ENCODE data around the gene CA10.

Gene CA10

DNA sequence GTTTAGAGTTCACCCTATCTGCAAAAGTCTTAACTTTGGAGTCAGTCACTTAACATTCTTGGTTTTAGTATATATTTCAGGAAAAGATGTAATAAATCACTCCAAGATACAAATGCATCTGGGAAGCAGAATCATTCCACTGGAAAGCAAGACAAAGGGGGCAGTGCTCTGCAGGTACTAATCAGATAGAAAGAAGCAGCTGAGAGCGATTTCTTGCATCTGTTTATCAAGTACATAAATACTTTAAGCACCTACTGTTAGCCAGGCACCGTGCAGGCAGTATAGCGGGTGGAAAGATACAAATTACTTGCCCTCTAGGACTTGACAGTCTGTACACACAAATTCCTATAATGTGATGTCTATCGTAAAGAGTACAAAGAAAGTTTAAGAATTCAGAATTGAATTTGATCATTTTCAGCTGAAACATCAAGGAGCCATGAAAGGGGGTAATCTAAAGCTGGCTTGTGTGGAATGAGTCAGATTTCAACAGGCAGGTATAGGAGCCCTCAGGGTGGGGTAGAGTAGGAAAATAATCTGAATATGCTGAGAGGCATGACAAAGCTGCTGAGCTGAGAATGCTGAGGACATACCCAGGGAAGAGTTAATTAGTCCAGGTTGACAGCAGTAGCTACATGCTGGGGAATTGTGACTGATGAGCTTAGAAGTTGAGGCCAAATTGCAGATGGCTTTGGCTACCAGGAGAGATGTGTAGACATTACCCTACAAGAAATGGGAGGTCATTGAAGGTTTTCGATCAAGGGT lies 110.2 kb downstream of the CA10 start:
- DNase-seq (ENCODE audit: low read depth), result no peak

- no peak for DNase-seq (ENCODE audit: low read depth)
Measured at GRCh38 chr17:52047086-52047485, 111.4 kb downstream of the CA10 start.

GRCh38 chr17:52041123-52041617 lies 117.3 kb downstream of the CA10 start:
- DNase-seq (ENCODE audit: low read depth), result no peak

DNA sequence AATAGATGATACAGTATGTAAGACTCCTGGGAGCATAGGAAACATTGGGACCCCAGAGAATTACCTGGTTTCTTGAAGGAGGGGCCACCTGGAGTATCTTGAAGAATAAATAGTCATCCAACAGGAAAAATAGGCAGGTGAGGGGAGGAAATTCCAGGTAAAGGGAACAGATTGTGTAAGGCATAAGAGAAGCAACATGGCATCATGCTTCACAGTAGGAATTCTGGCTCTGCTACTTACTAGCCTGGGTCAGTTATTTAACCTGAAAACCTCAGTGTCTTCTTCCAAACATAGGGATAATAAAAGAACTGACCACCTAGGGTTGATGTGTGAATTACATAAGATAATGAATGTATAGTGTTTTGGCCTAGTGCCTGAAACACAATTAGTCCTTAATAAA lies 122.1 kb downstream of the CA10 start:
- no peak for DNase-seq (ENCODE audit: low read depth)

GRCh38 chr17:52035336-52035915 lies 123.1 kb downstream of the CA10 start:
- DNase-seq (ENCODE audit: low read depth), result no peak

GRCh38 chr17:52032454-52032853 lies 126.1 kb downstream of the CA10 start:
- DNase-seq (ENCODE audit: low read depth), result no peak

DNA sequence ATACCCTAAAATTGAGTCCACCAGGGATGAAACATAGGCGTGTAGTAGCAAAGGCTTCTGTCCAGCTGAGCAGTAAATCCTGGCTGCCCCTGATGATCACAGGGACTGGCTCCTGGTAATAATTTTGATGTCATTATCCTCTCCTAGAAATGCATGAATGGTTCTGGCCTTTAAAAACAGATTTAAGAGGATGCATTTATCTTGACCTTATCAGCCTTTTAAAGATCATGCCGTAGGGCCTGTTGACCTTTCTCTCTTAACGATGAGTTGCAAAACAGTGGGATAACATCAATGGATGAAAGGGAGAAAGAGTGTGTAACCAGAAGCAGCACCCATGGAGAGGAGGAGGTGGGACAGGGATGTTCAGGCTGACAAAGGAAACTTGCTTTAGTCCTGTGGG lies 128.5 kb downstream of the CA10 start:
- no peak for DNase-seq (ENCODE audit: low read depth)

DNA sequence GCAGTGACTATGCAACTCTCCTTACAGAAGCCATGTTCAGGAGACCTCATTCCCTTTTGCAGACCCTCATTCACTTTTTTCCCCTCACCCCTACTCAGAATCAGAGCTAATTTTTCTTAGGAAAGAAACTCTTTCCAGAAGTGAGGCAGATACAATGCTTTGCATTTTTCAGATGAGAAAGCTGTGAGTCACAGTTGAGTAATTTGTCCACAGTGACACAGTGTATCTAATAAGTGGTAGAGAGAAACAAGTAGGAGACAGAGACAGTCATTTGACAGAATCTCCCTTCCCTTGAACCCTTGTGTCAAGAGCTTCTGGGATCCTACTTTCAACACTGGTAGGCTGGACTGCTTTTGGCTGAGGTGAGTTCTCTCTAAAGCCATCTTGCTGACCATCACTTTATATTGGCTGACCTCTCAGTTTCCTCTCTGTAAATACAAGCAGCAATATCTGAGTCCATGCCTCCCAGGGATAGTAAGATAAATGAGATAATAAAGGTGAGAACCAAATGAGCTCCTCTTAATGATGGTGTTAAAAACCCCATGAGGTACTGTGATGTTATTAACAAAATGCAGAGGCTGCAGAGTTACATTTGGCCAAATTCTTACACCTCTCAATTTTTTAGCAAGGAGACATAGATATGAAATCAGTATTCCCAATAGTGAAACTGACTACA lies 130.8 kb downstream of the CA10 start:
- peak; percentile 43 for DNase-seq (ENCODE audit: low read depth)

GRCh38 chr17:52027081-52027480 lies 131.4 kb downstream of the CA10 start:
- DNase-seq (ENCODE audit: low read depth), result no peak

GRCh38 chr17:52026075-52026474 lies 132.4 kb downstream of the CA10 start:
- no peak for DNase-seq (ENCODE audit: low read depth)

DNA sequence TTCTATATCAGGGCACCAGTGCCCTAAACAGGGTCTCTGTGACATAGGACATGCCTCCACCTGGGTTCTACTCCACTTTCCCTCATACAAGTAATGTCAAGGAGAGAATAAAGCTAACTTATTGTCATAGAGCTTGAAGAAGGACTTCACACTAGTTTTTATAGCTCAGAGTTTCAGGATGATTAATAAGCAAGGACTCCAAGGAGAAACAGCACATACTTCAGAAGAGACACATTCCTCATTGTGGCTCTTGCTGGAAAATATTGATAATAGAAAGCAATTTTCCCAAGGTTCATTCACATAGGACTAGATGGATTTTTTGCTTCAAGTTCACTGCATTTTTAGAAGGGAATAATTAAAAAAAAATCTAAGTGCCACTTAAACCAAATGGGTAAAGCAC lies 133.3 kb downstream of the CA10 start:
- DNase-seq (ENCODE audit: low read depth), result no peak

GRCh38 chr17:52024300-52024870 lies 134.1 kb downstream of the CA10 start:
- no peak for DNase-seq (ENCODE audit: low read depth)

DNA sequence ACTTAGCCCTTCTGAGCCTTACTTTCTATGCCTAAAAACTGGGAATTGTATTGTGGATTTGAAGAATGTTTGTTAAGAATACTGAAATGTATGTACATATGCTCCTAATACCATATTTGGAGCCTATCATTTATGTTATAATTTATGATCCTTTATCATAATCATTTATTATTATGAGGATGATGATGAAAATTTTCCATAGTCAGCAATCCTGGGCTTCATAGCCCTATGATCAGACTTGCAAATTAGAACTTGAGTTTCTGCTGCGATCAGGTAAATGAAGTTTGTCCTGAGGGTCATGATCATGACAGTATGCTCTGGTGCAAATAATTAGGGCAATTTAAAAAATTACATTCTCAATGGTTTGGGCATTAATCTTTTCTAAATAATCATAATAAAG lies 147.4 kb downstream of the CA10 start:
- no peak for DNase-seq (ENCODE audit: low read depth)

- DNase-seq (ENCODE audit: low read depth), result no peak
Measured at GRCh38 chr17:51999654-52000053, 158.9 kb downstream of the CA10 start.

DNA sequence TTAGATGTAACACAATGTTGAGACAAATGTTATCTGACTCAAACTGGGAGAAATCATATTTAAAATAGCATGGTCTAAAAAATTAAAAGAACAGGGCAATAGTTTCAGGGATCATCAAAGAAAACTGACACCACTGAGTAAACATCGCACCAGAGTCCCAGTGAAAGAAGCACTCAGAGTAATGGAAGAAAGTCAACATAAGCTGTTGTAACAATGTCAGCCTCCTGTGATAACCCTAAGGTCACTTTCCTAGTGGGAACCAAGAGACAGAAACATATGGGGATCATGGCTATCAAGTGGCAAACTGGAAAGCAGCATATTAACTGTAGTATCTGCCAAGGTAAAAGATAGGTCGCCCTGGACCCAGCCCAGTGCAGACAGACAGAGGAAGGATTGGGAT lies 160.8 kb downstream of the CA10 start:
- no peak for DNase-seq (ENCODE audit: low read depth)

- no peak for DNase-seq (ENCODE audit: low read depth)
Measured at GRCh38 chr17:51995797-51996403, 162.6 kb downstream of the CA10 start.

DNA sequence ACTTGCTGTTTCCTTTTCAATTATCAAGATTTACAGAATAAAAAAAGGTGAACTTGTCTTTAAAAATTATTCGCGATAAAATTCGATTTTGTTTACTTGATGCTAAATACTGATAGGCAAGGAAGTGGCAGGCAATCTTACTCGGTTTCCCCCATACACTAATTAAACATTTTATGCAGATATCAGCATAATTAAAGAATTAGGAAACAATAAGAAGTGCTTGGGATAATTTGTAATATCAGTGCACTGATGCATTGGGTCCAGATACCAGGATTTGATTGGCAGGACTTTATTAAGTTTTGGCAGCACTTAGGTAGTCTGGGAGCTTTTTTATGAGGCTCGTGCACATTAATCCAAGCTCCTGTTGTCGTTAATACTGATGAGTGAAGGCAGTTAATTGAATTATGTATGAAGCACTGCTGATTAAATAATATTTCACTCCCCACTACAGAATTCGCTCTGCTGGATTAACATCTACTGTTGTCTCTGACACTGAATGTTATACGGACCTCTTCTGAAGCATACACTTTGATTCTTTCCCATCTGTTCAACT lies 165.6 kb downstream of the CA10 start:
- no peak for DNase-seq (ENCODE audit: low read depth)

- no peak for DNase-seq (ENCODE audit: low read depth)
Measured at GRCh38 chr17:51971121-51971520, 187.4 kb downstream of the CA10 start.

GRCh38 chr17:51961689-51962088 lies 196.8 kb downstream of the CA10 start:
- DNase-seq (ENCODE audit: low read depth), result no peak

- DNase-seq (ENCODE audit: low read depth), result no peak
Measured at GRCh38 chr17:51957786-51958185, 200.7 kb downstream of the CA10 start.

DNA sequence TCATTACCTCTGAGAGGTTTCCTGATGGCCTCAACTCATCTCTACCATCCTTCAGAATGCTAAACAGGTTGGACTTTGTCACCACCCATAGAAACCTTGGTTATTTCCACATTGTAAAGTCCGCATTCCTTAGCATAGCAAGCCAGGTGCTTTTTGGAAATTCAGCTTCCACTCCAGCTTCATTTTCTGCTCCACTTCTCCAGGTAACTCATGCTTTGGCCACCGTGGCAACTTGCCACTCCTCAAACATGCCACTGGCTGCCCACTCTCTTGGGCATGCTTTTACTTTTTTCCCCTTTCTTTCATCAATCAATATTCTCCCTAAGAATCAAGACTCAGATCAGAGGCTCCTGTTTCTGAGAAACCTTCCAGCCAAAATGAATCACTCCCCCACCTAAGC lies 203.3 kb downstream of the CA10 start:
- no peak for DNase-seq (ENCODE audit: low read depth)

GRCh38 chr17:51954232-51954765 lies 204.2 kb downstream of the CA10 start:
- no peak for DNase-seq (ENCODE audit: low read depth)

Measured in GM04504 (cell line).